Gastroesophageal sphincter (tissue), 4 donors: ENCODE measurements around the gene ABCB7. TPM values are rescaled to one million over a fixed set of nuclear protein-coding genes. Genes with fewer than 3 reads are reported as not detected.

Experiments
- small RNA-seq, 4 donors: library from RNA; depleted of rRNA; stranded (forward); fragments of <200 nt; gene quantifications; one replicate each; pipeline ENCODE3, GENCODE V24; 2016
- total RNA-seq, 4 donors: library from RNA; depleted of rRNA; stranded (reverse); fragments of >200 nt; gene quantifications; one replicate each; pipeline ENCODE4 v1.1.0, GENCODE V29; 2016

ABCB7 gene
- total RNA-seq, 4 donors from 2014 or later = 44.7 to 83.7 (median 69.6) TPM

Small RNAs within 50 kb of the gene (small RNA-seq; reads per million reads assigned to genes)
- gene BUD31P2 (0 reads per million in 4 donors), gene RNU6-562P (0 reads per million in 4 donors)

Other genes starting within 250 kb of the ABCB7 start
- 10 to 100 TPM in 1 of 4 donors, 1 to 10 TPM in 3; 6.6 to 12.0 (median 8.9) TPM for gene NEXMIF, start 230.8 kb downstream of the ABCB7 start, total RNA-seq
- 10 to 100 TPM in 3 of 4 donors, 1 to 10 TPM in 1; 9.0 to 15.6 (median 12.8) TPM for gene UPRT, start 117.8 kb upstream of the ABCB7 start, total RNA-seq